HL-60/S4 (cell line): ENCODE data around the gene TBATA.
"Not testable (repeated sequence)": the region's sequence is repeated elsewhere in the genome, so short reads cannot be mapped to it uniquely, and the experiment has no call there.

Experiments used
- in situ Hi-C: fragments of 300-500 bp; cut with MboI; formaldehyde crosslinking; loops from 2 replicates; pipeline ENCODE4 v1.14.3; 2022; ENCODE audit warnings: low sequenced_read_pairs

The TBATA gene

DNA sequence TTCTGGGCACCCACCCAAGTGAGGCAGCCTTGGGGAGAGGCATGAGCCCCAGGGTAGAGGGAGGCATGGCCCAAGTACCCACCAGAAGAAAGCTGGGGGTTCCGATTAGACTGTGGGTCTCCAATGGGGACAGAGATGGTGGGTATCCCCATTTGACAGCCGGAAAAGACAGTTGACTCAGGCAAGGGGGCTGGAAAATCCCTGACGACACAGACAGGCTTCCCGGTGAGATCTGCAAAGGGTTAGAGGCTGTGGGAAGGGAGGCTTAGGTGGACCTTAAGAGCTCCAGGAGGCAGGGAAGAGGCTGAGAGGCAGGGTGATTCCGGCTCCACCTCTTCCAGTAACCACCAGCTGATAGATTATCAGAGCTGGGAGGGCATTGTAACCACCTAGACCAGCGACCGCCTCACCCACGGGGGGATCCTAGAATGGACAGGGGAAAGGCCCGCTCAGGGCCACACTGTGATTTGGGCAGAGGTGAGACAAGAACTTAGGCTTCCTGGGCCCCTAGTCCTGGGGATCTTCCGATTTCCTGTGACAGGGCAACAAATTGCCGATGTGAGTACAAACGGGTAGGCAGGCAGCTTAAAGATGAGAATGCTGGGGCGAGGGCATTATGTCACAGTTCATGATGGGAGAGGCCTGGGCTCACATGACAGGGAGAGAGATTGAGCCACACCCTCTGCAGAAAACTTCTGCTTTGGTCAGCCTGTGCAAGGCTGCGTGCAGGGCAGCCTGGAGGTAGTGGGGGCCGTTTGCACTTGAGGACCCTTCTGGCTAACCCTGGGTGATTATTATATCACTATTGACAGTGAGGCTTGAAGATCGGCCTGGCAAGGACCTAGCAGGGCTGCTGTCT is 5.4 kb downstream of the TBATA start:
- in situ Hi-C loops, result no loop called here

DNA sequence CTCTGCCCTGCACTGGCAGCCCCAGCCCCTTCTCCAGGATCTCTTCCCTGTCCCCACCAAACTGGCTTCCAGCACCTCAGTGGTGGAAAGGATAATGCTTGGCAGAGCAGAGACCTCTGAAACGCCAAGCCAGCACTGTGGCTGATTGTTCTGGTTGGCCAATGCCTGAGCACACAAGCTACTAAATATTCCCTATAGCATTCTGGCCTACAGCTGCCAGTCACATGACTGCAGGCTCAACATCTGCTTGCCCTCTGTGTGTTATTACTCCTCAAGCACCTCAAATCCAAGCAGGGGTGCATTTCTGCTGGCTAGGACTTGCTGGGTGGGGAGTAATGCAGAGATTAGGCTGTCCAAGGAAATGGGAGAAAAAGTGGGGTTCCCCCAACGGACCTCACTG is 6.1 kb downstream of the TBATA start:
- in situ Hi-C loops, result no loop called here

DNA sequence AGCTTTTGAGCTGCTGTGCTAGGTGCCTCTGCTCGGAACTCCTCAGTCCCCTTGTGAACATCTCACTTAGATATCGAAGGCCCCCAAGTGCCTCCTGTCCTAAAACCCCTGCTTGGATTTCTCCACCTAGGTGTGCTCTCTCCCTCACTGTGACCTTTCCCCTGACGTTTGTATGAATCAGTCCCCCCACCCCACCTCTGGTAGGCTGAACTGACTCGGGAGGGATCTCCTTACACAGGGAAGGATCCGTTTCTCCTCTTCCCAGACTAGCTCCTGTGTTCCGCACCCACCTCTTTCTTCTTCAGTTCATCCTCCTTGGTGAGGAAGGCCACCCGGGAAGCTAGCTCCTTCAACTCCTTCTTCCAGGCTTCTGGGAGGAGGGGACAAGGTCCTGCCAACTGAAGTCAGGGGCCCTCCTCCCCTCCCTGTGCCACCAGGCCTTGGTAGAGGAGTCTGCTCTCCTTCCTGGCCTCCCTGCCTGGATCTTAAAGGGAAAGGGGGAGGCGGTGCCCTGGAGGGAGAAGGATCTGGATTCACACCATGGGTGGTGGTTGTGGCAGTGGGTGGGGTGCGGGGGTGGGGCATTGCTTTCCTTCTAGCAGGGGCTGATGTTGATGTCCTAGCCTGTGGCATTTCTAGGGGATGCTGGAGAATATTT is 6.8 kb downstream of the TBATA start:
- in situ Hi-C loops, result no loop called here

DNA sequence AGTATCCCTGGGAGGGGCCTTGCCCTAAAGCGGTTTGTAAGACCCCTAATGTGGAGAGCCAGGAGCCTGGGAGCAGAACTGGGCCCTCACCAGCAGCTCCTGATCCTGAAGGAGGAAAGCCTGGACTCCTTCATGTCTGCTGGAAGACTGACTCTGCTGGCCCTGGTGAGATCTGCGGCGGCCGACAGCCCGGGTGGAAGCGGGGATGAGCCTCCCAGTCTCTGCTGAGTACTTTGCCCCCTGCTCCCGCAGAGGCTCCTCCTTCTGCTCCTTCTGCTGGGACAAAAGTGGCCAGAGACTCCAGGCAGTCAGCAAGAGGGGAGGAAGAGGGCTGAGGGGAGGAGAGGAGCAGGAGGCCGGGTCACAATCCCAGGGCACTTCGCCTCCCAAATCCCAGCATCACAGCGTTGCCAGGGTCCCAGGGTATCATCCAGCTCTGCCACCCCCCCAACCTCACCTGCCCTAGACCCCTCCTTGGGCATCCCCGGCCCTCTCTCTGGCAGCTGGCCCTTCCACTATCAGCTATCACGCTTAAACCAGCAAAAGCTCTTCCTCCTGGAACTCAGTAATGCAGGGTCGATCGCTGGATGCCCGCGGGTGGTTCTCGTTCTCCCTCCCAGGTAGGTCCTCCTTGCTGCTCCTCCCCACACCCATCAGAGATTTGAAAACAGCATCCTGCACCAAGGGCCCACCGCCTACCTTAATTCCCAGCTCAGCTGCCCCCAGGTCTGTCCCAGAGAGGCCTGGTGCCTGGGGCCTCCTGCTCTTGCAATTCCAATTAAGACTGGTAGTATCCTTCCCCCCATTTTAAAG is 7.9 kb downstream of the TBATA start:
- in situ Hi-C loops, result no loop called here

DNA sequence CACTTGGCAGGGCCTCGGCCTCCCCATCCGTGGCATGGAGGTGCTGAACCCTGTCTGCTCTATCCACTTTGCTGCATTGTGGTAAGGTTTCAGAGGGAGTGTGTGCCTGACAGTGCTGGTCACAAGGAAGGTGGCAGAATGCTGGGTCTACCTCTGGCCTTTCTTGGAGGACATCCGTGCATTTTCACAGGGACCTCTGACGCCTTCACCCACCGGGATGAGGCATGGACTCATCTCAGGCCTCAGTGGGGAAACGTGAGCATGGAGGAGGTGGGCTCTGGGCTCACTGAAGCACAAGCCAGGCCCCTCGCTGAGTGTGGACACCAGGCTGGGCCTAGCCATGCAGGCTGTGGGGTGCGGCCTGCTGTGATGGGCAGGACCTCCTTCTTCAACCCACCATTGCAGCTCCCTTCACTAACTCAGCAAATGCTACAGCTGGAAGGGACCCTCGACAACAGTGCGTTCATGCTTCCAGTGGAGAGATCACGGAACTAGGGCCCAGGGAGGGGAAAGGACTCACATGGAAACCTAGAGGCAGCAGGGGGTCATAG is 8.6 kb downstream of the TBATA start:
- in situ Hi-C loops, result no loop called here

DNA sequence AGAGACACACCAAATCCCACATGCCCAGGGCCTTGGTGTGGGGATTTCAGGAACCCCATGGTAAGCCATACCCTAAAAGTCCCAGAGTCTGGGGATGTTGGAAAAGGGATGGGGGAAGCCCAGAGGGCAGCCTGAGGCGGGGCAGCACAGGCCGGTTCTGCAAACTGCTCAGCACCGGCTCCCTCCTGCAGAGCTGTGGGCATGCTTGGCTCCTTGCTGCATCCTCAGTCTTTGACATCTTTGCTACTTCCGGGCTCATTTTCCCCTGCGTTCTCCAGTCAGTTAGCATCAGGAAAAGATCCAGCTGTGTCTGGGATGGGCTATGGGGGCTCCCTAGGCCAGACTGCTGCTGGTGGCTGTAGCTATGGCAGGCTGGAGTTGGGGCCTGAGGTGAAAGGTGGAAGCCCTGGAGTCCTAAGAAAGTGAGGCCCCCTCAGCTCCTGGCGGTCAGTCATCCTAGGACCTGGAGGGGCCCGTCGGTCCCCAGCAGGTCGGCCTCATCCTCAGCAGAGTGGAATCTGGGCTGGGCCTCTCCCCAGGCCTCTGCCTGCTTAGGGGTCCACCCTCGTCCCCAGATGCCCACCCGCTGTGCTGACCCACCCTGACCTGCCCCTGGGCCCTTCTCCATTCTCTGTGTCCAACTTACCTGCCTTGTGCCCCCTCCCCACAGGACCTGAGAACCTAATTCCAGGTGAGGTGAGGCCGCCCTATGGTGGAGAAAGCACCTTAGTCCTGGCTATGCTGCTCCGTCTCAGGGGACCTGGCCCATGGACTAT is 9.3 kb downstream of the TBATA start:
- in situ Hi-C loops, result no loop called here

DNA sequence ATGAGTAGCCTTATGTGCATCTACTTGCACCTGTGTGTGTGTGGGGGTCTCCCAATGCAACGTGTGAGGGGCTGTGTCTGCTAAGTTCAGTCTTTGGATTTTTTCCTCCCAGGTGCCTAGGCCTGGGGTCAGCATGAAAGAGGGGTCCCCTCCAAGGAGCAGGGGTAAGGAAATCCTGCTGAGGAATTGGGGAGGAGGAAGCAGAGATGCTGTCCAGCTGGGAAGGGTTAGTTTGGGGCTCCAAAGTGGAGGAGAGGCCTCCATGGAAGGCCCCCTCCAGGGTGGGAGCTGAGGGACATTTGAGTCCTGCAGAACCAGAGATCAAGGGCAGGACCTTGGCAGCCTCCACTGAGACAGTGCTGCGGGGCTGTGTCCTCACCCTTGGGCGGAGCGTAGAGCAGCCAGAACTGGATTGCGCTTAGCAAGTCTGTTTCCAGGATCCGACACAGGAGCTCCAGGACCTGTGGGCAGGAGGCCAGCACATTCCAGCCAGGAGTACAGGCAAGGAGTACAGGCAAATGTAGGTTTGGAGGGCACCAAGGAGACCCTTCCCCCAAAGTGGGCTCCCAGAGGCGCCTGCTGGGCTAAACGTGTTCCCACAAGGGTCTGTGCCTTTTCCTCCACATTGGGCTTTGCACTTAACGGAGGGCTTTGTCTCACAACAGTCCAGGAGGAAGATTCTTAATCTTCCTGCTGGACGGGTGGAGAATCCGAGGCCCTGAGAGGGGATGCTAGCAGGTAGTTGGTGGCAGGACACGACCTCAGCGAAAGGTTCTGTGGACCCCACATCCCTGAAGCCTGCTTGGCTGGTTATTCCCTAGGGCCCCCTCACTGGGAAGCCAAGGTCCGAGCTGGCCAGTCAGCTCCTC is 10.1 kb downstream of the TBATA start:
- in situ Hi-C loops, result no loop called here

DNA sequence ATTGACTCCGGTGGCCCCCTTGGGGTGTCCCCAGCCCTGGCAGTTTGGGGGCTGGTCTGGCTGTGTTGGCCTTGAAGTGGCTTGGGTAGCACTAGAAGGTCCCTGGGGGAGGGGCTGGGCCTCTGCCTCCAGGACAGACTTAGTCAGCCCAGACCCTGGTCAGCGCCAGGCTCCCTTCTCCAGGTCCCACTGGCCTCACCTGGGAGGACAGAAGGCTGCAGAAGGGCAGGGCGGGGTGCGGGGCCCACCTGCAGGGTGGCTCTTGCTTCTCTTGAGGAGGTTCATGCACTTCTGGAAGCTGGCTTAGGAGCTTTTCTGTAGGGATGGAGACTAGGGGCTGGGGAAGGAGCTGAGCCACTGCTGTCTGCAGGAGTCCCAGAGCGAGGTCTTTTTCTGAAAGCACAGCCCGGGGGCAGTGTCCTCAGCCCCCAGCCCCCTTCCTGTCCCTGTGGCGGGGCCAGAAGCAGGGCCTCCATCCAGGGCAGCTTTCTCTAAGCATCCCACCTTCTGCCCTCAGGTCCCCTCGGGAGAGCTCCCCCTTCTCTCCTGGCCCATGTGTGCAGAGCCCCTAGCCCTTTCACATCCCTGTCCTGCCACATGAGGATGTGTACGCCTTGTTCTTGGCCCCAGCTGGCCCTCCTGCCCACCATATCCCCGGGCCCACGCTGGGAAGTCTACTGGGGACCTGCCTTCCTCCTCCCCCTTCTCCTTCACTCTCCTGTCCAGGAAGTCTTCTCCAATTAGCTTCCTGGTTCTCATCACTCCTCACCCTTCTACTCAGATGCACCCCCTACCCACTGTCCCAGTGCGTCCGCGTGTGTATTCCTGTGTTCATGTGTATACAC is 11.0 kb downstream of the TBATA start:
- in situ Hi-C loops, result no loop called here

DNA sequence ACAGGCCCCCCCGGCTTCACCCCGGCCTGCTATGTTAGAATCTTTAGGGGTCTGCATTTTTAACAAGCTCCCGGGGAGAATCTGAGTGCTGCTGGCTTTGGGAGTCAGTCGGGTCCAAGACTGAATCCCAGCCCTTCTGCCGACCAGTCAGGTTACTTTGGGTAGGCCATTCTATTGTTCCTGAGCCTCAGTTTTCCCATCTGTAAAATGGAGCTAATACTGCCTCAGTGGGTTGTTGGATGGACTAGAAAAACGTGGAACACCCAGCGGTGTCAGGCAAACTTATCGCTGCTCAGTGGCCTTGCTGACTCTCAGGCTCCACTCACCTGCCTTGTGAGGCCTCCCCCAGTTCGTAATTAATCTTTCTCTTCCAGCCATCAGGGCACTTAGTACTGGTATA is 11.7 kb downstream of the TBATA start:
- in situ Hi-C loops, result no loop called here

DNA sequence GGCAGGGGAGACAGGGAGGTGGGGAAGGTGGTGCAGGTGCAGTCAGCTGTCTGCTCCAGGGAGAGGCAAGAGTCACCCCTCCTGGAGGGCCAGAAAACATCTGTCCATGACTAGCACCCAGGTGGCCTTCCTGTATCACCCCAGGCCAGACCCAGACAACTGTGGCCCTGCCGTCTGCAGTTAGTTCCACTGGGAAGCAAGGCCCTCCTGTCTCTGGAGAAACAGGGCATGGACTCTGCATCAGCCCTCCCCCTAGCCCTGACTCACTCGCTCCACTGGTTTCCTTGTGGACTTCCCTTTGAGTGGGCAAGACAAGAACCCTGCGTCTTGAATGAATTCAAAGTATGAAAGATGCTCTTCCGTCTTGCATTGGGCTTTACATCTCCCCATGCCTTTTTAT is 12.6 kb downstream of the TBATA start:
- in situ Hi-C loops, result no loop called here

DNA sequence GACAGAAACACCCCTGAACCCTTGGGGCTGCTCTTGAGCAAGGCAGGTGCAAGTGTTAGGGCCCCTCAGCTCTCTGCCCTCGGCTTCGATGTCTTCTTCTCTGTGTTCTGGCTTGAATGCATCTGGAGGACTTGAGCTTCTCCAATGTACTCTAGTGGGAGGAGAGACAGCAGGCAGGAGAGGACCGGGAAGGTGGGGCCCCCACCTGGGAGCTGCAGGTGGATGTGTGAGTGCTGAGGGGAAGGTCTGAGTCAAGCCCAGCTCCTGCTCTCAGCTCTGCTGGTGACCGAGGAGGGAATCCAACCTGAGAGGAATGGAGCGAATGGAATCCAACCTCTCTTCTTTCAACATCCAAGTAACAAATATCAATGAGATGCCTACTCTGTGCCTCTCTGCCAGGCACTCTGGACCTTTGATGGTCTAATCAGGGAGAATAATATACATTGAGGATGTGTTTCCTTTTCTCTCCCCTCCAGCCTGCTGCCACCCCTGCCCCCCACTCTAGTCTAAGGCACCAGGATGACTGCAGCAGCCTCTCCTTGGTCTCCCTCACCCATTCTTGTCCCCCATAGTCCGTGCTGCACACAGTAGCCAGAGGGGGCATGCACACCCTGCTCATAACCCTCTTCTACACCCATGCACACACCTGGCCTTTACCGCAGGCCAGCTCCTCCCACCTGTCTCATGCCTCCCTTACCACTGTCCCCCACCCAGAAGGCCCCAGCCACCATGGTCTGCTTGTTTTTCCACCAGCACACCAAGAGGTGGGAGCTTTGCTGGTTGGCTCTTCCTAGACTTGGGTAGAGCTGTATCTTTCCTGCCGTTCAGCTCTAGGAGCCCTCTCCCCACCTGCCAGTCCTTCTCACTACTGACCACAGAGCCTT is 13.6 kb downstream of the TBATA start:
- in situ Hi-C loops, result no loop called here

DNA sequence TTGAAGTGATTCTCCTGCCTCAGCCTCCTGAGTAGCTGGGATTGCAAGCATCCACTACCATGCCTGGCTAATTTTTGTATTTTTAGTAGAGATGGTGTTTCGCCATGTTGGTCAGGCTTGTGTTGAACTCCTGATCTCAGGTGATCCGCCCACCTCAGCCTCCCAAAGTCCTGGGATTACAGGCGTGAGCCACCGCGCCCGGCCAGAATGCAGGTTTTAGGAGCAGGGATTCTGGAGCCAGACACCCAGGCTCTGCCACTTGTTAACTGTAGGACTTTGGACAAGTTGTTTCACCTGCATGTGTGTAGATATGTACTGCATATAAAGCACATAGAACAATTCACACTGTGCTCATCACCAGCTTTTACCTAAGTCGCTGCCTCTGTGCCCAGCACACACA is 14.7 kb downstream of the TBATA start:
- in situ Hi-C loops, result not testable (repeated sequence)

DNA sequence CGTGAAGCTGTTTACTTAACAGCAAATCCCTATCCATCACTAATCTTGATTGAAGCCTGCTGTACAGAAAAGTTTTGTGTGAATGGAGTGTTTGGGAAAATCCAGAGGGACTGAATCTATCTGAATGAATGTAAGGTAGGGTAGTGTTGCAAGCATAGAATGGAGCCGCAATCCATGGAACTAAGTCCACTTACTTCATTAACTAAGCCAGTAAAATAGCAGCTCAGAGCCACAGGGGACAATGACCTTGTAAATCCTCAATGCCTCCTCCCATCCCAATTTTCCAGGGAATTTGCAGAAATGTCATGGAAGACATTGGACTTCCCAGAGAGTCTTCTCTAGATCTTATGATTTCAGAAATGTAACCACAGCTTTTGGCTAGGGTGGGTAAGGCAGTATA is 15.2 kb downstream of the TBATA start:
- in situ Hi-C loops, result no loop called here

DNA sequence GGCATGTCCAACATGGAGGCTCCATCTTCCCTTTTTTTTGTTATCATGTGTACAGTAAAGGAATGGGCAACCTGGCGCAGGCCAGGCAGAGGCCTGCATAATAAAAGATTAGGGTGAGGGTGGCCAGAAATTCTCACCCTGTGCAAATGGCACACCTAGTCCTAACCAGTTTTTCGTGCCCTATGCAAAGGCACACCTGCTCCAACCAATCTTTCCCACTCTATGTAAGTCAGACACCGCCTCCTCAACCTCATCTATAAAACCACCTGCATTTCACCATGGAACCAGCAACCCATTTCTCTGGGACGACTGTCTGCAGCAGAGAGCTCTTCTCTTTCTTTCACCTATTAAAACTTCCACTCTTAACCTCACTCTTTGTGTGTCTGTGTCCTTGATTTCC is 16.1 kb downstream of the TBATA start:
- in situ Hi-C loops, result loop anchor here (10.0 kb wide), 1 partner anchor 204 kb away; no protein-coding TSS in a partner anchor

DNA sequence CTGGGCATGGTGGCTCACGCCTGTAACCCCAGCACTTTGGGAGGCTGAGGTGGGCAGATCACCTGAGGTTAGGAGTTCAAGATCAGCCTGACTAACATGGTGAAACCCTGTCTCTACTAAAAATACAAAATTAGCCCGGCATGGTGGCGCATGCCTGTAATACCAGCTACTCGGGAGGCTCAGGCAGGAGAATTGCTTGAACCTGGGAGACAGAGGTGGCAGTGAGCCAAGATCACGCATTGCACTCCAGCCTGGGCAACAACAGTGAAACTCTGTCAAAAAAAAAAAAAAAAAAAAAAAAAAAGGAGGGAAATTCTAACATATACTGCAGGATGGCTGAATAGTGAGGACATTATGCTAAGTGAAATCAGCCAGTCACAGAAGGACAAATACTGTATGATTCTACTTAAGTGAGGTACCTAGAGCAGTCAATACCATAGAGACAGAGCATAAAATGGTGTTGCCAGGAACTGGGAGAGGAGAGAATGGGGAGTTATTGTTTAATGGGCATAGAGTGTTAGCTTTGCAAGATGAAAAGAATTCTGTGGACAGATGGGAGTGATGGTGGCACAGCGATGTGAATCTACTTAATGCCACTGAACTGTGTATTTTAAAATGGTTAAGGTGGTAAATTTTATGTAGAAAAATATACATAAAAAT is 17.0 kb downstream of the TBATA start:
- in situ Hi-C loops, result loop anchor here (10.0 kb wide), 1 partner anchor 203 kb away; no protein-coding TSS in a partner anchor

DNA sequence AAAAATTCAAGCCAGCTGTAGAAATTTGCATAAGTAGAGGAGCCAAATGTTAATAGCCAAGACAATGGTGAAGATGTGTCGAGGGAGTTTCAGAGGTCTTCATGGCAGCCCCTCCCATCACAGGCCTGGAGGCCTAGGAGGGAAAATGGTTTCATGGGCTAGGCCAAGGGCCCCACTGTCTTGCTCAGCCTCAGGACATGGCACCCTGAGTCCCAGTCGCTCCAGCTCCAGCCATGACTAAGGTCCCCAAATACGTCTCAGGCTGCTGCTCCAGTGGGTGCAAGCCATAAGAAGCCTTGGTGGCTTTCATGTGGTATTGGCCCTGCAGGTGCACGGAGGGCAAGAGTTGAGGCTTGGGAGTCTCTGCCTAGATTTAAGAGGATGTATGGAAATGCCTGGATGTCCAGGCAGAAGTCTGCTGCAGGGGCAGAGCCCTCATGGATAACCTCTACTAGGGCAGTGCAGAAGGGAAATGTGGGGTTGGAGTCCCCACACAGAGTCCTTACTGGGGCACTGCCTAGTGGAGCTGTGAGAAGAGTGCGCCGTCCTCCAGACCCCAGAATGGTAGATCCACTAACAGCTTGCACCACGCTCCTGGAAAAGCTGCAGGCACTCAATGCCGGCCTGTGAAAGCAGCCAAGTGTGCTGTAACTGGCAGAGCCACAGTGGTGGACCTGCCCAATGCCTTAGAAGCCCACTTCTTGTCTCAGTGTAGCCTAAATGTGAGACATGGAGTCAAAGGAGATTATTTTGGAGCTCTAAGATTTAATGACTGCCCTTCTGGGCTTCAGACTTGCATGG is 19.2 kb downstream of the TBATA start:
- in situ Hi-C loops, result loop anchor here (10.0 kb wide), 1 partner anchor 201 kb away; no protein-coding TSS in a partner anchor
